ENCODE data around the gene B4GALNT2.

DNA sequence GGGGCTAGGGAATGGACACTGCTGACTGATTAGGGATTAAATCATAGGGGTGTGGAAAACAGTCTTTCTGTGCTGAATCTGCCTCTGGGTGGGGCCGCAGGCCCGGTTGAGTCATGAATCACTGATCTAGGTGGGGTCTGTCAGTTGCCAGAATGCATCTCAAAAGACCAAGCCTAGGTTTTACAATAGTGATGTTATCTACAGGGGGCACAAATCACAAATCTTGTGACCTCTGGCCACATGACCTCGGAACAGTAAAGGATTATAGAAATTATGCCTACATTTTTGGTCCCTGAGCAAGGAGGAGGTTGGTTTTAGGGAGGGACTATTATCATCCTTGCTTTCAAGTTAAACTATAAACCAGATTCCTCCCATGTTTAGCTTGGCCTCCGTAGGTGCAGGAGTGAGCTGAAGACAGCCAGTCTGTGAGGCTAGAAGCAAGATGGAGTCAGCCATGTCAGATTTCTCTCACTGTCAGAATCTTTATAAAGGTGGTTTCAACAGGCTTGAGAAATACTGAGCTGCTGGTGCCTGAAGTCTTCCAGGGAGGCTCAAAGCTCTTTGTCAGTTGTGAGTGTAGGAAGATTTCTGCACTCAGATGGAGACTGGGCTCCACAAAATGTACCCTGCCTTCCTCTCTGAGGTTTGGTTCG lies 64.9 kb downstream of the B4GALNT2 start:
- no peak for TF ChIP-seq POLR2A (IDR thresholded peaks at IDR 0.05; ENCODE audit: extremely low read depth, insufficient read length)
- TF ChIP-seq, protein P1, sequence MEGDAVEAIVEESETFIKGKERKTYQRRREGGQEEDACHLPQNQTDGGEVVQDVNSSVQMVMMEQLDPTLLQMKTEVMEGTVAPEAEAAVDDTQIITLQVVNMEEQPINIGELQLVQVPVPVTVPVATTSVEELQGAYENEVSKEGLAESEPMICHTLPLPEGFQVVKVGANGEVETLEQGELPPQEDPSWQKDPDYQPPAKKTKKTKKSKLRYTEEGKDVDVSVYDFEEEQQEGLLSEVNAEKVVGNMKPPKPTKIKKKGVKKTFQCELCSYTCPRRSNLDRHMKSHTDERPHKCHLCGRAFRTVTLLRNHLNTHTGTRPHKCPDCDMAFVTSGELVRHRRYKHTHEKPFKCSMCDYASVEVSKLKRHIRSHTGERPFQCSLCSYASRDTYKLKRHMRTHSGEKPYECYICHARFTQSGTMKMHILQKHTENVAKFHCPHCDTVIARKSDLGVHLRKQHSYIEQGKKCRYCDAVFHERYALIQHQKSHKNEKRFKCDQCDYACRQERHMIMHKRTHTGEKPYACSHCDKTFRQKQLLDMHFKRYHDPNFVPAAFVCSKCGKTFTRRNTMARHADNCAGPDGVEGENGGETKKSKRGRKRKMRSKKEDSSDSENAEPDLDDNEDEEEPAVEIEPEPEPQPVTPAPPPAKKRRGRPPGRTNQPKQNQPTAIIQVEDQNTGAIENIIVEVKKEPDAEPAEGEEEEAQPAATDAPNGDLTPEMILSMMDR (IDR thresholded peaks at IDR 0.05; ENCODE audit: low read depth, low read length) = no peak
- TF ChIP-seq, protein P2, sequence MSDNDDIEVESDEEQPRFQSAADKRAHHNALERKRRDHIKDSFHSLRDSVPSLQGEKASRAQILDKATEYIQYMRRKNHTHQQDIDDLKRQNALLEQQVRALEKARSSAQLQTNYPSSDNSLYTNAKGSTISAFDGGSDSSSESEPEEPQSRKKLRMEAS (IDR thresholded peaks at IDR 0.05; ENCODE audit: low read depth, low read length) = no peak
